PC-9 (cell line): ENCODE data around the gene SLC16A9.

Experiments used
- CTCF ChIP-seq: fragments of 200-600 bp; sonication (generic); conservative IDR thresholded peaks from 2 replicates; pipeline ENCODE4 v1.6.1; 2017; ENCODE audit warnings: mixed run types, antibody characterized with exemption, mild to moderate bottlenecking, moderate library complexity
- EZH2 ChIP-seq: fragments of 200-600 bp; sonication (generic); IDR thresholded peaks from 2 replicates; pipeline ENCODE4 v1.8.0; 2017; ENCODE audit warnings: antibody characterized with exemption, low read depth

- TF ChIP-seq CTCF, result no peak
- TF ChIP-seq EZH2, result no peak
Measured at GRCh38 chr10:59702347-59702746, 7.3 kb downstream of the SLC16A9 start.
